Mucosa of rectum (tissue), 2 donors: Measurements from ENCODE around the gene PIK3AP1.

ENCODE experiments used
- H3K27ac ChIP-seq, 2 donors: one replicate each; pipeline ENCODE4 v1.7.0; 2013; ENCODE audit warnings: inconsistent platforms in 2 of 2, low read depth in 2 of 2, low read length in 2 of 2
- H3K27me3 ChIP-seq, 2 donors: one replicate each; pipeline ENCODE4 v1.7.0; 2013; ENCODE audit warnings: low read length in 2 of 2; ENCODE audit not compliant: control insufficient read depth in 2 of 2, insufficient read depth in 2 of 2
- H3K36me3 ChIP-seq, 2 donors: one replicate each; pipeline ENCODE4 v1.7.0; 2013; ENCODE audit warnings: low read length in 2 of 2; ENCODE audit not compliant: control insufficient read depth in 2 of 2, insufficient read depth in 2 of 2
- H3K4me1 ChIP-seq, 2 donors: one replicate each; pipeline ENCODE4 v1.7.0; 2013; ENCODE audit warnings: low read length in 2 of 2, mild to moderate bottlenecking in 1 of 2; ENCODE audit not compliant: control insufficient read depth in 2 of 2, insufficient read depth in 2 of 2
- H3K4me3 ChIP-seq, 2 donors: one replicate each; pipeline ENCODE4 v1.7.0; 2013; ENCODE audit warnings: low read length in 2 of 2
- H3K9ac ChIP-seq, 2 donors: one replicate each; pipeline ENCODE4 v1.7.0; 2013; ENCODE audit warnings: low read length in 2 of 2, low read depth in 1 of 2, mild to moderate bottlenecking in 1 of 2
- H3K9me3 ChIP-seq, 2 donors: one replicate each; pipeline ENCODE4 v1.7.0; 2013; ENCODE audit warnings: low read length in 2 of 2; ENCODE audit not compliant: control insufficient read depth in 2 of 2
- donor health status: healthy.
- donor health status: Normal muscosa, but diverticular disease.

Gene PIK3AP1

DNA sequence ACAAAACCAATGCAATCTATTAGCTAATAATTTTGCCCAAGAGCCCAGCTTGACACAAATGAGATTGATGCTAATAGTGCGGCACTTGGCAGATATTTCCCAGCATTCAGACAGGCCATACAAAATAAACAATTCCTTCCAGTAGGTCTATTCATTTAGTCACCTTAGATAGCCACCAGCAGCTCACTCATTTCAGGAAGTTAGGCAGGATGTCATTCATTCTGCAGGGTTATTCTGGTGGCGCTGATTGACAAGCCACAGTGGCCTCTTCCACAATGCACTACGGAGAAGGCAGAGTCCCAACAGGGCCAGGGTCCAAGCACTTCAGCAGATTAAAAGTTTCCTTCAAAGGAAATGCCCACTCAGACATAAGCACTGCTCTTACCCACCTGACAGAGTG lies 55.8 kb downstream of the PIK3AP1 start:
- Histone ChIP-seq H3K36me3 (no peaks in the 10 kb centered on the region), H3K4me3 (no peak overlapping the region), H3K27ac (no peak overlapping the region), H3K9ac (no peak overlapping the region), H3K27me3 (no peaks in the 10 kb centered on the region), H3K9me3 (no peaks in the 10 kb centered on the region), H3K4me1 (peaks cover 6% of the 10 kb centered on the region in 2 donors)

DNA sequence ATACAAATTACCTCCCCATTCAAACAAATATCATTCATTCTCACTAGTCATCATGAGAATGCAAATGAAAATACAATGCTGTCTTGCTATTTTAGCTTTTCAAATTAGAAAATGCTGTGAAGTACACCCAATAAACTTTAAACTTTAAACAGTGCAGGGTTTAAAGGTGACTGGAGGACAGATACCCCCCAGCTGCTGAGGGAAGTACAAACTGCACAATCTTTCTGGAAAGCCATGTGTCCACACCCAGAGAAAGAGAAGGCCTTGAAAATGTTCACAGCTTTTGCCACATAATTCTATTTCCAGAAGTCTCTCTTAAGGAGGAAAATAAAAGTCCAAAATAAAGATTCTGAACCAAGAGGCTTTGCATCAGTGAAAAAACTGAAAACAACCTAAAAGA lies 56.5 kb downstream of the PIK3AP1 start:
- no peak overlapping the region for H3K4me3 ChIP-seq
- H3K36me3 ChIP-seq: no peaks in the 10 kb centered on the region
- H3K9ac ChIP-seq: no peak overlapping the region
- H3K27ac ChIP-seq: no peak overlapping the region
- H3K4me1 ChIP-seq: peaks cover 6% of the 10 kb centered on the region in 2 donors
- no peaks in the 10 kb centered on the region for H3K27me3 ChIP-seq
- H3K9me3 ChIP-seq: no peaks in the 10 kb centered on the region

DNA sequence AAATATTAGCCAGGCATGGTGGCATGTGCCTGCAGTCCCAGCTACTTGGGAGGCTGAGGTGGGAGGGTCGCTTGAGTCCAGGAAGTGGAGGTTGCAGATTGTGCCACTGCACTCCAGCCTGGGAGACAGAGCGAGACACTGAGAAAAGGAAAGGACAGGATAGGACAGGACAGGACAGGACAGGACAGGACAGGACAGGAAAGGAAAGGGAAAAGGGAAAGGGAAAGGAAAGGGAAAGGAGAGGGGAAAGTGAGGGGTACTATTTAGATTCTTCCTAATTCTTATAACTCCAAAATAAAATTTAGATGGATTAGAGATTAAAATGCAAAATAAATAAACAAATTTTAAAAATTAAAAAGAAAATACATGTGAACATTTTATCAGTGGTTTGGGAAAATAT lies 58.7 kb downstream of the PIK3AP1 start:
- Histone ChIP-seq H3K27ac (no peak overlapping the region), H3K9me3 (no peaks in the 10 kb centered on the region), H3K9ac (no peak overlapping the region), H3K4me3 (no peak overlapping the region), H3K27me3 (no peaks in the 10 kb centered on the region), H3K36me3 (no peaks in the 10 kb centered on the region), H3K4me1 (peaks cover 6% of the 10 kb centered on the region in 2 donors)

DNA sequence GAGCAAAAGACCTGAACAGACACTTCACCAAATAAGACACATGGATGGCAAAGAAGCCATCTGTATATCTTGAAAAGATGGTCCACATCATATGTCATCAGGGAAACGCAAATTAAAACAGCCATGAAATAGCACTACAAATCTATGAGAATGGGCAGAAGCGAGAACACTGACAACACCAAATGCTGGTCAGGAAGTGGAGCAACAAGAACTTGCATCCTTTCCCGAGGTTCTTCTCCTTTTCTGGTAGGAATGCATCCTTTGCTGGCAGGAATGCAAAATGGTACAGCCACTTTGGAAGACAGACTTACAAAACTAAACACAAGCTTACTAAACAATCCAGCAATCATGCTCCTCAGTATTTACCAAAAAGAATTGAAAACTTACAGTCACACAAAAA lies 60.0 kb downstream of the PIK3AP1 start:
- Histone ChIP-seq H3K9me3 (no peaks in the 10 kb centered on the region), H3K27ac (no peak overlapping the region), H3K4me3 (no peak overlapping the region), H3K36me3 (peaks cover 0 to 2% of the 10 kb centered on the region in 2 donors), H3K9ac (no peak overlapping the region), H3K27me3 (no peaks in the 10 kb centered on the region), H3K4me1 (peaks cover 6% of the 10 kb centered on the region in 2 donors)

DNA sequence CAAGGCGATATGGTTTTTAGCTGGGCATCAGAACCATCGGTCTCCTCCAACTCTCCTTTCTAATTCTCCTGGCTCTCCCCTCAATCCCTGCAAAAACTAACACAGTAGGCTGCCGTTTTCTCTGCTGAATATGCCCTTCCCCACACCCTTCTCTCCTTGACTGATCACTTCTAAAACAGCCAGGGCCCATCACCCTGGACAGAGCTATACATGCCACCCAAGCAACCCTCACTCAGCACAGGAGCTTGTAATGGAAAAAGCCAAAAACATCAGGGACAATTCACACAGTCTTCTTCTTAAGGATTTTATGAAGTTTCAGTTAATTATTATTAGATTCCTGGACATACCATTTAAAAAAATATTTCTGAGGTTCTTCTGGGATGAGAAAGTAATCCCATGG lies 61.5 kb downstream of the PIK3AP1 start:
- peaks cover 0 to 2% of the 10 kb centered on the region in 2 donors for H3K36me3 ChIP-seq
- H3K27ac ChIP-seq: no peak overlapping the region

DNA sequence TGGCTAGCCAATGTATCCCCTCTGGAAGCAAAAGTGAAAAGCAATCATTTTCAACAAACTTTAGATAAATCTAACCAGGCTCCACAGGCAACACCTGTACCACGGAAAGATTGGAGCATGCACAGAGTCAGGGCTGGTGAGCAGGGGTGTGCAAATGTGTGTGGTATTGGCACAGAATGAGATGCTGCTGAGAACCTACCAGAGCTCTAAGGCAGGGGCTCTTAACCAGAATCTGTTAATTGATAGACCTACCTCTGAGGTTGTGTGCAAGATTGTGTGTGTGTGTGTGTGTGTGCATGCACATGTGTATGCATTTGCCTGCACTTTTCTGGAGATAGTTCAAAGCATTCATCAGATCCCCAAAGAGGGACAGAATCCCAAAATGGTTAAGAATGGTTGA lies 62.9 kb downstream of the PIK3AP1 start:
- H3K36me3 ChIP-seq: peaks cover 0 to 2% of the 10 kb centered on the region in 2 donors
- H3K27me3 ChIP-seq: no peaks in the 10 kb centered on the region
- H3K9ac ChIP-seq: no peak overlapping the region
- H3K4me3 ChIP-seq: no peak overlapping the region
- H3K4me1 ChIP-seq: no peaks in the 10 kb centered on the region
- H3K27ac ChIP-seq: no peak overlapping the region
- no peaks in the 10 kb centered on the region for H3K9me3 ChIP-seq

More for the DNA sequence above, 61.5 kb downstream of the PIK3AP1 start:
- no peaks in the 10 kb centered on the region for H3K9me3 ChIP-seq
- H3K4me1 ChIP-seq: no peaks in the 10 kb centered on the region
- H3K9ac ChIP-seq: no peak overlapping the region
- no peak overlapping the region for H3K4me3 ChIP-seq
- no peaks in the 10 kb centered on the region for H3K27me3 ChIP-seq

DNA sequence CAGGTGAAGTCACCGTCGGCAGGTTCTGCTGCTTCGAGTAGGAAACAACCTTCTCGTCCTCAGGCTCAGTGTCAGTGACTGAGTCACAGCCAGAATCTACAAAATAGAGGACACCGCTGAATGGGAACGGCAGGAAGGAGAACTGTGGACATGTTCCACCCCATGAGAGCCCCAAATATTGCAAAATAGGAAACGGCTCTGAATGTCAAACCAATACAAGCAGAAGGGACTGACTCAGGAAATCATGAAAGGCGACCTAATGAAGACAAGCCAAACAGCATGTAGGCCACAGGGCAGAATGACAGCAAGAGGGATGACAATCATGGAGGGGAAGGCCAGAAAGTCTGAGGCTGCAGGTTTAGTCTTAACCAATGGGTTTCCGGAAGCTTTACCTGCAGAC lies 63.5 kb downstream of the PIK3AP1 start:
- peaks cover 0 to 2% of the 10 kb centered on the region in 2 donors for H3K36me3 ChIP-seq
- no peak overlapping the region for H3K4me3 ChIP-seq
- H3K4me1 ChIP-seq: peaks cover 0 to 2% of the 10 kb centered on the region in 2 donors
- H3K27ac ChIP-seq: no peak overlapping the region
- H3K9me3 ChIP-seq: no peaks in the 10 kb centered on the region
- no peaks in the 10 kb centered on the region for H3K27me3 ChIP-seq
- no peak overlapping the region for H3K9ac ChIP-seq

DNA sequence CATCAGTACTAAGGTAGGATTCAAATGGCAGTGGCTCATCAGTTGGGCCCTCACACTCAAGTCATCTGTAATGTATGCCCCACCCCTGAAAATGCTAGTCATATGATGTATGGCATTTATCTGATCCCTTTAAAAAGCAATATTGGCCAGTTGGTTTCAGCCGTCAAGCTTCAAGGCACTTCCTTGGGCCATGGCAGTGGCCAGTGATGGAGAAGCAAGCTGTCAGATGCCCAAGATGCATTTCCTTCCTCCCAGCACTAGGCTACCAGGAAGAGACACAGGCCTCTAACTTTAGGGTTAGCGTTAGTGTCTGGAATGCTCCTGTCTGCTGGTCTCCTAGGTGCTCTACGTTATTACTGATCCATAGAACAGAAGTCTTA lies 64.1 kb downstream of the PIK3AP1 start:
- peaks cover 0 to 2% of the 10 kb centered on the region in 2 donors for H3K36me3 ChIP-seq
- peaks cover 0 to 7% of the 10 kb centered on the region in 2 donors for H3K4me1 ChIP-seq
- no peaks in the 10 kb centered on the region for H3K27me3 ChIP-seq
- no peak overlapping the region for H3K4me3 ChIP-seq
- H3K9me3 ChIP-seq: no peaks in the 10 kb centered on the region
- H3K27ac ChIP-seq: no peak overlapping the region
- no peak overlapping the region for H3K9ac ChIP-seq

DNA sequence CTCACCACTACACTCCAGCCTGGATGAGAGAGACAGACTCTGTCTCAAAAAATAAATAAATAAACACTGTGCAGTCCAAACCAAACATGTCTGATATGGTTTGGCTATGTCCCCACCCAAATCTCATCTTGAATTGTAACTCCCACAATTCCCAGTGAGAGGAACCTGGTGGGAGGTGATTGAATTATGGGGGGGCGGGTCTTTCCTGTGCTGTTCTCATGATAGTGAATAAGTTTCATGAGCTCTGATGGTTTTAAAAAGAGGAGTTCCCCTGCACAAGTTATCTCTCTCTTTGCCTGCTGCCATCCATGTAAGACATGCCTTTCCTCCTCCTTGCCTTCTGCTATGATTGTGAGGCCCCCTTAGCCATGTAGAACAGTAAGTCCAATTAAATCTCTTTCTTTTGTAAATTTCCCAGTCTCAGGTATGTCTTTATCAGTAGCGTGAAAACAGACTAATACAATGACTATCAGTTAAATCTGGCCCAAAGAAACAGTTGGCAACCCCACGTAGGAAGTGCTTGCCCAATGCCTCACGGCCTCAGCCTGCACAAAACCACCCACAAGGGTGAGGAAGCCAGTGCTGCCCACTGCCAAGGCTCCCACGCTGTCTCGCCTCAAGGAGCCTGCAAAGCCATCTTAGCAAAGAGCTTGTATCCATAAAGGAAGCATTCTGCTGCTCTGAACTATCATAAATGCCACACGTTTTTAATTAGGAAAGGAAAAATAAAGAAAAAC lies 64.7 kb downstream of the PIK3AP1 start:
- H3K4me3 ChIP-seq: no peak overlapping the region
- peaks cover 1 to 2% of the 10 kb centered on the region in 2 donors for H3K36me3 ChIP-seq
- peaks cover 0 to 7% of the 10 kb centered on the region in 2 donors for H3K4me1 ChIP-seq
- H3K9me3 ChIP-seq: no peaks in the 10 kb centered on the region
- H3K27me3 ChIP-seq: no peaks in the 10 kb centered on the region
- no peak overlapping the region for H3K9ac ChIP-seq
- no peak overlapping the region for H3K27ac ChIP-seq

DNA sequence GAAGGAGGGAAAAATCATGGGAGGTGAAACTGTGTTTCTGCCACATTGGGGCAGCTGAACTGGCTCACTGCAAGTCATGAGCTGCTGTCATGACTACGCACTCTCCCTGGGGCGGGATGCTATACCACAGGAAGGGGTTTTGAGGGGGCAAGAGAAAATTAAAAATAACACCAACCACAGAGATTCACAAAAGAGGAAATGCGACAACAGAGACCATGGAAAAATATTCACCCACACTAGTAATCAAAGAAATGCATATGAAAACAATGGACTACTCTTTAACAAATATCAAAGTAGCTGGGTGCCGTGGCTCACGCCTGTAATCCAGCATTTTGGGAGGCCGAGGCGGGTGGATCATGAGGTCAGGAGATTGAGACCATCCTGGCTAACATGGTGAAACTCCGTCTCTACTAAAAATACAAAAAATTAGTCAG lies 68.3 kb downstream of the PIK3AP1 start:
- Histone ChIP-seq H3K4me1 (peaks cover 0 to 7% of the 10 kb centered on the region in 2 donors), H3K4me3 (no peak overlapping the region), H3K9ac (no peak overlapping the region), H3K36me3 (peaks cover 5 to 18% of the 10 kb centered on the region in 2 donors), H3K9me3 (no peaks in the 10 kb centered on the region), H3K27me3 (no peaks in the 10 kb centered on the region), H3K27ac (no peak overlapping the region)
